NB4 (cell line): ENCODE results near the gene FAM9C.

ENCODE experiments used
- CTCF ChIP-seq: IDR thresholded peaks from one replicate; pipeline ENCODE4 v1.5.1; 2012; ENCODE audit warnings: low read depth, low read length
- MAX ChIP-seq: IDR thresholded peaks from 2 replicates; pipeline ENCODE4 v1.6.1; 2011; ENCODE audit warnings: low read depth, low read length
- MYC ChIP-seq: IDR thresholded peaks from 2 replicates; pipeline ENCODE4 v1.6.1; 2011; ENCODE audit warnings: low read depth, low read length
- POLR2A ChIP-seq: IDR thresholded peaks from 2 replicates; pipeline ENCODE4 v1.6.1; 2011; ENCODE audit warnings: mild to moderate bottlenecking; ENCODE audit not compliant: insufficient read length; ENCODE audit errors: extremely low read depth

- TF ChIP-seq CTCF (no peak), POLR2A (no peak), MAX (no peak), MYC (no peak)
Measured at GRCh38 chrX:13022926-13023325, 21.5 kb downstream of the FAM9C start.
